WTC11 (cell line): ENCODE results near the gene DEXI. TPM values are rescaled to one million over a fixed set of nuclear protein-coding genes. Genes with fewer than 3 reads are reported as not detected.

ENCODE experiments used
- ATAC-seq: fragments of 200-7000 bp; cut with Tn5 transposase; 2 replicates; pipeline ENCODE4 v1.10.0; 2021; ENCODE audit warnings: mild to moderate bottlenecking, moderate library complexity
- CTCF ChIA-PET: fragments of 300-600 bp; sonication (Branson Sonifier 250); formaldehyde crosslinking; loops from one replicate; lab custom pipeline; 2021; ENCODE audit warnings: antibody characterized with exemption; lab: Charles Lee
- POLR2A ChIA-PET: fragments of 350-600 bp; sonication (Branson Sonifier 250); formaldehyde crosslinking; loops from one replicate; lab custom pipeline; 2021; ENCODE audit warnings: antibody characterized with exemption; lab: Charles Lee
- DNase-seq: peaks from one replicate; pipeline ENCODE4 v3.0.0; 2021; ENCODE audit warnings: low spot score
- H3K27ac Mint-ChIP-seq: 2 replicates; pipeline ENCODE4 v1.8.0; 2021; ENCODE audit warnings: mixed read lengths
- H3K27me3 Mint-ChIP-seq: 2 replicates; pipeline ENCODE4 v1.8.0; 2021; ENCODE audit warnings: low read depth, mild to moderate bottlenecking, moderate library complexity, mixed read lengths
- H3K36me3 Mint-ChIP-seq: 2 replicates; pipeline ENCODE4 v1.8.0; 2021; ENCODE audit warnings: mixed read lengths
- H3K4me1 Mint-ChIP-seq: 2 replicates; pipeline ENCODE4 v1.8.0; 2022; ENCODE audit warnings: mixed read lengths
- H3K4me3 Mint-ChIP-seq: 2 replicates; pipeline ENCODE4 v1.8.0; 2021; ENCODE audit warnings: mild to moderate bottlenecking, moderate library complexity, mixed read lengths
- H3K9me3 Mint-ChIP-seq: 2 replicates; pipeline ENCODE4 v1.8.0; 2021; ENCODE audit warnings: mixed read lengths
- CREB1 ChIP-seq: sonication (generic); formaldehyde crosslinking; IDR thresholded peaks from 2 replicates; pipeline ENCODE4 v1.8.0; 2023; ENCODE audit warnings: mild to moderate bottlenecking, missing genetic modification reagents
- EMX1 ChIP-seq: fragments of 250-450 bp; sonication (Bioruptor Pico); IDR thresholded peaks from 2 replicates; pipeline ENCODE4 v1.8.0; 2021; ENCODE audit warnings: mild to moderate bottlenecking
- GABPB1 ChIP-seq: sonication (generic); formaldehyde crosslinking; IDR thresholded peaks from 2 replicates; pipeline ENCODE4 v1.8.1; 2023; ENCODE audit warnings: mild to moderate bottlenecking, missing genetic modification reagents
- HMGA2 ChIP-seq: fragments of 250-450 bp; sonication (Bioruptor Pico); IDR thresholded peaks from 2 replicates; pipeline ENCODE4 v1.4.0; 2021; ENCODE audit warnings: mild to moderate bottlenecking, moderate library complexity
- KAT7 ChIP-seq: sonication (generic); formaldehyde crosslinking; IDR thresholded peaks from 2 replicates; pipeline ENCODE4 v1.8.1; 2023; ENCODE audit warnings: missing genetic modification reagents, mild to moderate bottlenecking, borderline replicate concordance
- NFATC4 ChIP-seq: fragments of 250-450 bp; sonication (Bioruptor Pico); IDR thresholded peaks from 2 replicates; pipeline ENCODE4 v1.9.0; 2021; ENCODE audit warnings: mild to moderate bottlenecking
- NR1H2 ChIP-seq: sonication (generic); formaldehyde crosslinking; IDR thresholded peaks from 2 replicates; pipeline ENCODE4 v1.9.0; 2021; ENCODE audit warnings: mild to moderate bottlenecking, moderate library complexity, missing genetic modification reagents
- TEAD1 ChIP-seq: sonication (generic); formaldehyde crosslinking; IDR thresholded peaks from 2 replicates; pipeline ENCODE4 v1.8.0; 2022; ENCODE audit warnings: mild to moderate bottlenecking, missing genetic modification reagents
- TEAD4 ChIP-seq: sonication (generic); formaldehyde crosslinking; IDR thresholded peaks from 2 replicates; pipeline ENCODE4 v1.8.0; 2022; ENCODE audit warnings: mild to moderate bottlenecking, missing genetic modification reagents
- ZNF121 ChIP-seq: sonication (generic); formaldehyde crosslinking; IDR thresholded peaks from 2 replicates; pipeline ENCODE4 v1.8.0; 2023; ENCODE audit warnings: missing genetic modification reagents
- ZNF232 ChIP-seq: sonication (generic); formaldehyde crosslinking; IDR thresholded peaks from 2 replicates; pipeline ENCODE4 v1.8.0; 2022; ENCODE audit warnings: mild to moderate bottlenecking, missing genetic modification reagents
- ZNF416 ChIP-seq: fragments of 250-450 bp; sonication (Bioruptor Pico); IDR thresholded peaks from 2 replicates; pipeline ENCODE4 v1.9.0; 2021; ENCODE audit warnings: mild to moderate bottlenecking, inconsistent platforms
- ZNF671 ChIP-seq: fragments of 250-450 bp; sonication (Bioruptor Pico); IDR thresholded peaks from 2 replicates; pipeline ENCODE4 v1.8.0; 2021; ENCODE audit warnings: mild to moderate bottlenecking
- total RNA-seq: library from RNA; stranded (reverse); gene quantifications from 3 replicates; pipeline ENCODE4 v1.2.3, GENCODE V29; 2021
- TF ChIP-seq, protein P1 (sequence below): sonication (generic); formaldehyde crosslinking; IDR thresholded peaks from 2 replicates; pipeline ENCODE4 v1.8.1; 2023; ENCODE audit warnings: mild to moderate bottlenecking, missing genetic modification reagents, moderate library complexity
- TF ChIP-seq, protein P2 (sequence below): fragments of 200-600 bp; IDR thresholded peaks from 2 replicates; pipeline ENCODE4 v1.8.0; 2022; ENCODE audit warnings: antibody characterized with exemption
- TF ChIP-seq, protein P3 (sequence below): sonication (generic); formaldehyde crosslinking; IDR thresholded peaks from 2 replicates; pipeline ENCODE4 v1.8.1; 2023; ENCODE audit warnings: mild to moderate bottlenecking, missing genetic modification reagents
- TF ChIP-seq, protein P4 (sequence below): sonication (generic); formaldehyde crosslinking; IDR thresholded peaks from 2 replicates; pipeline ENCODE4 v1.8.0; 2023; ENCODE audit warnings: missing genetic modification reagents, mild to moderate bottlenecking, borderline replicate concordance

DEXI gene
- total RNA-seq, 1 experiment from 2014 or later: 33.7 TPM

DNA sequence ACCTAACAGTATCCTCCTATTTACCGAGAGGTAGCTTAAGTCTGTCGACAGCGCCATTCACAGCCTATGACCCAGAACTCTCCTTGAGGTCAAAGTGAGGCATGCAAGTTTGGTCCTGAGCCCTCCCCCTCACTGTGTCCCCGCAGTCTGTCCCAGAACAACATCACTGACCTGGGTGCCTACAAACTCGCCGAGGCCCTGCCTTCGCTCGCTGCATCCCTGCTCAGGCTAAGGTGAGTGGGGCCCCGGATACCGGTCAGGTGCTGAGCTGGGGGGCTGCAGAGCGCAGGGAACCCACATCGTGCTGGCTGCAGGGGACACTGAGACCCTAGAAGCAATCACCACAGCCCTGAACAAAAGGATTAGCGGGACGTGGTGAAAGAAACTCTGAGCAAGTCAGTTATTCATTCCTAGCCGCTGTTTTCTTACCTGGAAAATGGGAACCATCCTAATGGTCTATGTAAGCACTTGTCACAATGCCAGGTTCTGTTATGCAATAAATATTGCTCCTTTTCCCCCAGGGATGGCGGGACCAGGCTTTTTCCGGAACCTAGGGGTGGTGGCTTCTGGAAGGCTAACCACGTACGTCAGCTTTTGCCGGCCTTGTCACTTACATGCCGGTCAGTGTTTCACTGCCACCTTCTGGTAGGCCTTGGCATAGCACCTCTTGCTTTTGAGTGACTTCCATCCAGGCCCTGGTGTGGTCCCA, 23.8 kb downstream of the DEXI start:
- H3K4me1 Mint-ChIP-seq: peaks cover 5% of the 10 kb centered on the region; the same call in 1 of the 2 replicates
- no peaks in the 10 kb centered on the region for H3K27me3 Mint-ChIP-seq
- TF ChIP-seq TEAD1 (CRISPR knock-in tag) (0 out of 2 replicates have a peak, but pooled peaks have one; percentile 40), KAT7 (CRISPR knock-in tag) (no peak), ZNF232 (CRISPR knock-in tag) (no peak), ZNF671 (CRISPR knock-in tag) (no peak), NFATC4 (no peak), HMGA2 (CRISPR knock-in tag) (no peak), ZNF416 (CRISPR knock-in tag) (no peak), EMX1 (CRISPR knock-in tag) (no peak), GABPB1 (CRISPR knock-in tag) (peak; percentile 40; the same call in 1 of the 2 replicates), CREB1 (CRISPR knock-in tag) (no peak)
- TF ChIP-seq, protein P1, sequence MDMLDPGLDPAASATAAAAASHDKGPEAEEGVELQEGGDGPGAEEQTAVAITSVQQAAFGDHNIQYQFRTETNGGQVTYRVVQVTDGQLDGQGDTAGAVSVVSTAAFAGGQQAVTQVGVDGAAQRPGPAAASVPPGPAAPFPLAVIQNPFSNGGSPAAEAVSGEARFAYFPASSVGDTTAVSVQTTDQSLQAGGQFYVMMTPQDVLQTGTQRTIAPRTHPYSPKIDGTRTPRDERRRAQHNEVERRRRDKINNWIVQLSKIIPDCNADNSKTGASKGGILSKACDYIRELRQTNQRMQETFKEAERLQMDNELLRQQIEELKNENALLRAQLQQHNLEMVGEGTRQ (CRISPR knock-in tag): no peak
- TF ChIP-seq, protein P2, sequence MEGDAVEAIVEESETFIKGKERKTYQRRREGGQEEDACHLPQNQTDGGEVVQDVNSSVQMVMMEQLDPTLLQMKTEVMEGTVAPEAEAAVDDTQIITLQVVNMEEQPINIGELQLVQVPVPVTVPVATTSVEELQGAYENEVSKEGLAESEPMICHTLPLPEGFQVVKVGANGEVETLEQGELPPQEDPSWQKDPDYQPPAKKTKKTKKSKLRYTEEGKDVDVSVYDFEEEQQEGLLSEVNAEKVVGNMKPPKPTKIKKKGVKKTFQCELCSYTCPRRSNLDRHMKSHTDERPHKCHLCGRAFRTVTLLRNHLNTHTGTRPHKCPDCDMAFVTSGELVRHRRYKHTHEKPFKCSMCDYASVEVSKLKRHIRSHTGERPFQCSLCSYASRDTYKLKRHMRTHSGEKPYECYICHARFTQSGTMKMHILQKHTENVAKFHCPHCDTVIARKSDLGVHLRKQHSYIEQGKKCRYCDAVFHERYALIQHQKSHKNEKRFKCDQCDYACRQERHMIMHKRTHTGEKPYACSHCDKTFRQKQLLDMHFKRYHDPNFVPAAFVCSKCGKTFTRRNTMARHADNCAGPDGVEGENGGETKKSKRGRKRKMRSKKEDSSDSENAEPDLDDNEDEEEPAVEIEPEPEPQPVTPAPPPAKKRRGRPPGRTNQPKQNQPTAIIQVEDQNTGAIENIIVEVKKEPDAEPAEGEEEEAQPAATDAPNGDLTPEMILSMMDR: peak; percentile 87
- TF ChIP-seq, protein P3, sequence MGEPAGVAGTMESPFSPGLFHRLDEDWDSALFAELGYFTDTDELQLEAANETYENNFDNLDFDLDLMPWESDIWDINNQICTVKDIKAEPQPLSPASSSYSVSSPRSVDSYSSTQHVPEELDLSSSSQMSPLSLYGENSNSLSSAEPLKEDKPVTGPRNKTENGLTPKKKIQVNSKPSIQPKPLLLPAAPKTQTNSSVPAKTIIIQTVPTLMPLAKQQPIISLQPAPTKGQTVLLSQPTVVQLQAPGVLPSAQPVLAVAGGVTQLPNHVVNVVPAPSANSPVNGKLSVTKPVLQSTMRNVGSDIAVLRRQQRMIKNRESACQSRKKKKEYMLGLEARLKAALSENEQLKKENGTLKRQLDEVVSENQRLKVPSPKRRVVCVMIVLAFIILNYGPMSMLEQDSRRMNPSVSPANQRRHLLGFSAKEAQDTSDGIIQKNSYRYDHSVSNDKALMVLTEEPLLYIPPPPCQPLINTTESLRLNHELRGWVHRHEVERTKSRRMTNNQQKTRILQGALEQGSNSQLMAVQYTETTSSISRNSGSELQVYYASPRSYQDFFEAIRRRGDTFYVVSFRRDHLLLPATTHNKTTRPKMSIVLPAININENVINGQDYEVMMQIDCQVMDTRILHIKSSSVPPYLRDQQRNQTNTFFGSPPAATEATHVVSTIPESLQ (CRISPR knock-in tag): no peak
- H3K36me3 Mint-ChIP-seq: no peaks in the 10 kb centered on the region
- ChIA-PET CTCF (interaction anchor here (0.5 to 2.3 kb wide), 61 partner anchors 9 to 1883 kb away, joined by 3 to 45 read pairs (median 5); partner anchors contain the start of genes CIITA, CLEC16A, DEXI and NUBP1), POLR2A (interaction anchor here (0.9 to 1.1 kb wide), 2 partner anchors 15 to 24 kb away, joined by 3 read pairs; partner anchors contain the start of gene DEXI)
- DNase-seq (peak; percentile 97), ATAC-seq (peak; percentile 89)
- H3K4me3 Mint-ChIP-seq: peak overlapping the region; percentile 18; the same call in 1 of the 2 replicates
- no peak overlapping the region for H3K27ac Mint-ChIP-seq
- H3K9me3 Mint-ChIP-seq: no peaks in the 10 kb centered on the region

DNA sequence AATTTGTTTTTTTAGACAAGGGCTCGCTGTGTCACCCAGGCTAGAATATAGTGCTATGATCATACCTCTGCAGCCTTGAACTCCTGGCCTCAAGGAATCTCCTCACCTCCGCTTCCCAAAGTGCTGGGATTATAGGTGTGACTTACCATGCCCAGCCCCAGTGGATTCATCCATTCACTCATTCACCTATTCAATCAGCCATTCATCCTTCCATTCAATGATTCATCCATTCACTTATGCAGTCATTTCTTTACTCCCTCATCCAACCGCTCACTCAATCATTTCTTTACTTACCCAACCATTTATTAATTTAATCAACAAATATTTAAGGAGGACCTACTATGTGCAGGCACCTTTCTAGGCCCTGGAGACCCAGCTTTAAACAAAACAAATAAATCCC, 25.7 kb downstream of the DEXI start:
- H3K36me3 Mint-ChIP-seq: no peaks in the 10 kb centered on the region
- POLR2A ChIA-PET: no interaction called here
- no peak overlapping the region for H3K27ac Mint-ChIP-seq
- CTCF ChIA-PET: interaction anchor here (0.6 kb wide), 1 partner anchor 177 kb away, joined by 3 read pairs; no protein-coding TSS in a partner anchor
- TF ChIP-seq, protein P4, sequence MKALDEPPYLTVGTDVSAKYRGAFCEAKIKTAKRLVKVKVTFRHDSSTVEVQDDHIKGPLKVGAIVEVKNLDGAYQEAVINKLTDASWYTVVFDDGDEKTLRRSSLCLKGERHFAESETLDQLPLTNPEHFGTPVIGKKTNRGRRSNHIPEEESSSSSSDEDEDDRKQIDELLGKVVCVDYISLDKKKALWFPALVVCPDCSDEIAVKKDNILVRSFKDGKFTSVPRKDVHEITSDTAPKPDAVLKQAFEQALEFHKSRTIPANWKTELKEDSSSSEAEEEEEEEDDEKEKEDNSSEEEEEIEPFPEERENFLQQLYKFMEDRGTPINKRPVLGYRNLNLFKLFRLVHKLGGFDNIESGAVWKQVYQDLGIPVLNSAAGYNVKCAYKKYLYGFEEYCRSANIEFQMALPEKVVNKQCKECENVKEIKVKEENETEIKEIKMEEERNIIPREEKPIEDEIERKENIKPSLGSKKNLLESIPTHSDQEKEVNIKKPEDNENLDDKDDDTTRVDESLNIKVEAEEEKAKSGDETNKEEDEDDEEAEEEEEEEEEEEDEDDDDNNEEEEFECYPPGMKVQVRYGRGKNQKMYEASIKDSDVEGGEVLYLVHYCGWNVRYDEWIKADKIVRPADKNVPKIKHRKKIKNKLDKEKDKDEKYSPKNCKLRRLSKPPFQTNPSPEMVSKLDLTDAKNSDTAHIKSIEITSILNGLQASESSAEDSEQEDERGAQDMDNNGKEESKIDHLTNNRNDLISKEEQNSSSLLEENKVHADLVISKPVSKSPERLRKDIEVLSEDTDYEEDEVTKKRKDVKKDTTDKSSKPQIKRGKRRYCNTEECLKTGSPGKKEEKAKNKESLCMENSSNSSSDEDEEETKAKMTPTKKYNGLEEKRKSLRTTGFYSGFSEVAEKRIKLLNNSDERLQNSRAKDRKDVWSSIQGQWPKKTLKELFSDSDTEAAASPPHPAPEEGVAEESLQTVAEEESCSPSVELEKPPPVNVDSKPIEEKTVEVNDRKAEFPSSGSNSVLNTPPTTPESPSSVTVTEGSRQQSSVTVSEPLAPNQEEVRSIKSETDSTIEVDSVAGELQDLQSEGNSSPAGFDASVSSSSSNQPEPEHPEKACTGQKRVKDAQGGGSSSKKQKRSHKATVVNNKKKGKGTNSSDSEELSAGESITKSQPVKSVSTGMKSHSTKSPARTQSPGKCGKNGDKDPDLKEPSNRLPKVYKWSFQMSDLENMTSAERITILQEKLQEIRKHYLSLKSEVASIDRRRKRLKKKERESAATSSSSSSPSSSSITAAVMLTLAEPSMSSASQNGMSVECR (CRISPR knock-in tag): no peak
- TF ChIP-seq NR1H2 (CRISPR knock-in tag) (no peak), TEAD4 (no peak), ZNF121 (CRISPR knock-in tag) (no peak)
- ATAC-seq (no peak), DNase-seq (no peak)
- H3K4me1 Mint-ChIP-seq: peaks cover 5% of the 10 kb centered on the region; the same call in 1 of the 2 replicates
- no peak overlapping the region for H3K4me3 Mint-ChIP-seq
- H3K27me3 Mint-ChIP-seq: no peaks in the 10 kb centered on the region
- no peaks in the 10 kb centered on the region for H3K9me3 Mint-ChIP-seq
